Right lobe of liver (tissue), 6 donors: ENCODE data around the gene ZNFX1. TPM values are rescaled to one million over a fixed set of nuclear protein-coding genes. Genes with fewer than 3 reads are reported as not detected.

Experiments
- ATAC-seq, 4 donors: fragments of 200-7000 bp; cut with Tn5 transposase; one replicate each; pipeline ENCODE4 v1.9.1; 2020; ENCODE audit warnings: mild to moderate bottlenecking in 4 of 4, moderate library complexity in 4 of 4
- DNase-seq, 3 donors: peaks; one replicate each; pipeline ENCODE4 v3.0.0-alpha.2; 2020
- H3K27ac ChIP-seq, 3 donors: fragments of 200-600 bp; one replicate each; pipeline ENCODE4 v1.8.0; 2022
- H3K27me3 ChIP-seq, 2 donors: fragments of 200-600 bp; one replicate each; pipeline ENCODE4 v1.8.0; 2022
- H3K36me3 ChIP-seq, 4 donors: fragments of 200-600 bp; sonication (generic) in 1 of 4; one replicate each; pipeline versions ENCODE4 v1.5.1 to v1.8.0; 2017 to 2022; ENCODE audit warnings: control low read depth in 1 of 4
- H3K4me1 ChIP-seq, 4 donors: fragments of 200-600 bp; sonication (generic) in 1 of 4; one replicate each; pipeline versions ENCODE4 v1.5.1 to v1.8.0; 2017 to 2022; ENCODE audit warnings: control low read depth in 1 of 4
- H3K4me3 ChIP-seq, 3 donors: fragments of 200-600 bp; one replicate each; pipeline ENCODE4 v1.8.0; 2022
- H3K9me3 ChIP-seq, 4 donors: fragments of 200-600 bp; sonication (generic) in 1 of 4; one replicate each; pipeline versions ENCODE4 v1.5.1 to v1.8.0; 2017 to 2022; ENCODE audit warnings: control low read depth in 1 of 4
- CTCF ChIP-seq, 4 donors: fragments of 200-600 bp in 3 of 4; fragments of 450-650 bp in 1 of 4; IDR thresholded peaks; one replicate each; pipeline versions ENCODE4 v1.5.1 to v1.8.0; 2016 to 2022; ENCODE audit warnings: antibody characterized with exemption in 4 of 4, mild to moderate bottlenecking in 2 of 4
- POLR2A ChIP-seq: fragments of 450-650 bp; IDR thresholded peaks from one replicate; pipeline ENCODE4 v1.6.1; 2017; ENCODE audit warnings: antibody characterized with exemption, mild to moderate bottlenecking
- WGBS: methylation state at CpG from one replicate; pipeline ENCODE4 v1.1.6; 2018; ENCODE audit warnings: low coverage, low lambda C conversion rate; ENCODE audit not compliant: insufficient coverage; ENCODE audit errors: missing lambda C conversion rate; 5-methylcytosine and 5-hydroxymethylcytosine counted together
- intact Hi-C, 2 donors: fragments of 100-400 bp; cut with DNase I; formaldehyde crosslinking; loops; one replicate each; pipeline versions ENCODE4 v1.11.2 to v1.14.1; 2022
- total RNA-seq, 6 experiments: library from RNA; depleted of rRNA in 2 of 6; stranded (reverse); fragments of >200 nt in 2 of 6; fragmentation: NEBNext Ultra II Directional in 3 of 6; extraction: Animal tissue kit (Norgen Biotek cat#: 25700) in 3 of 6; gene quantifications; one replicate each; pipeline versions ENCODE4 v1.1.0 to v1.2.4, GENCODE V29; 2016 to 2023
- donor health status: DM: no; HTN: yes; CAD: no.
- donor health status: DM: no; HTN: no; CAD: no.
- donor health status: DM: no; HTN: no; CAD: no.
- donor health status: DM: no; HTN: yes; CAD: no.
- donor health status: DM: no; HTN: yes; CAD: no.

ZNFX1 gene
- total RNA-seq, 6 experiments from 2014 or later = 9.3 to 17.5 (median 13.9) TPM

DNA sequence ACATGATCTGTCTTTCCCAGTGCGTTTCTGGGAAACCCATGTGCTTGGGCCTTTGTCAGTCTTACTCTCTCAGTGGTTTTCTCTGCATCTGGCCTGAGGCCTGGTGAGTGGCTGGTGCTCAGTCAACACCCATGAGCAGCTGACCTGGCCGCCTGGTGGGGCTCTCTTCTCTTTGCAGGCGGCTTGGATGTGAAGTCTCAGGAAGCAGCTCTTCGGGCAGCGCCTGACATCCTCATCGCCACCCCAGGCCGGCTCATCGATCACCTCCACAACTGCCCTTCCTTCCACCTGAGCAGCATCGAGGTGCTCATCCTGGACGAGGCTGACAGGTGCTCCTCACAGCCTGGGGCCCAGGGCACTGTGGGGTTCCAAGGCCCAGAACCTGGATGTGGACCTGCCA, 47.8 kb downstream of the ZNFX1 start:
- ATAC-seq = no peak
- WGBS = 71% methylated on average over 1 of the region's 10 CpGs

GRCh38 chr20:49229381-49229780, 48.5 kb downstream of the ZNFX1 start:
- Histone ChIP-seq H3K36me3 (peaks cover 0 to 83% (median 39%) of the 10 kb centered on the region in 4 donors), H3K4me3 (no peak overlapping the region), H3K27me3 (no peaks in the 10 kb centered on the region), H3K4me1 (no peaks in the 10 kb centered on the region), H3K9me3 (no peaks in the 10 kb centered on the region), H3K27ac (no peak overlapping the region)
- WGBS = 91% methylated on average over 2 of the region's 2 CpGs
- intact Hi-C loops = no loop called here
- no peak for DNase-seq
- no peak for TF ChIP-seq POLR2A
- no peak for TF ChIP-seq CTCF (IDR thresholded peaks at IDR 0.05)
- ATAC-seq = no peak

More for the DNA sequence above, 47.8 kb downstream of the ZNFX1 start:
- TF ChIP-seq CTCF (IDR thresholded peaks at IDR 0.05) (no peak), POLR2A (no peak)
- intact Hi-C loops = no loop called here
- DNase-seq = no peak
- peaks cover 0 to 83% (median 39%) of the 10 kb centered on the region in 4 donors for H3K36me3 ChIP-seq
- no peaks in the 10 kb centered on the region for H3K9me3 ChIP-seq
- no peaks in the 10 kb centered on the region for H3K4me1 ChIP-seq
- no peaks in the 10 kb centered on the region for H3K27me3 ChIP-seq
- no peak overlapping the region for H3K27ac ChIP-seq
- H3K4me3 ChIP-seq = no peak overlapping the region

GRCh38 chr20:49228676-49229075, 49.2 kb downstream of the ZNFX1 start:
- H3K27ac ChIP-seq = no peak overlapping the region
- H3K9me3 ChIP-seq = no peaks in the 10 kb centered on the region
- WGBS = 97% methylated on average over 5 of the region's 9 CpGs

DNA sequence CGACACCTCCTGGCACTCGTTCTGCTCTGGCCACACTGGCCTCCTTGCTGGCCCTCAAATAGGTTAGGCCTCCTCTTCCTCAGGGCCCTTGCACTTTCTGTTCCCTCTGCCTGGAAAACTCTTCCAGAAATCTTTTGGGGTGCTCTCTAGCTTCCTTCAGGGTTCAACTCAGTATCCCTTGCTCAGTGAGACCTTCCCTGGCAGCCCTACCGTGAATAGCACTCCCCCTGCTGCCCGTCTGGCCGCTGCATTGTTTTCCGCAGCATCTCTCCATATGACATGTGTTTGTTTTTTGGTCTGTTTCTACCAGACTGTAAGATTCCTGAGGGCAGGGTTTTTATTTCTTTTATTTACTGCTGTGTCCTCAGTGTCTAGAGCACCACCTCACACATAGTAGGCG, 52.0 kb downstream of the ZNFX1 start:
- DNase-seq (no peak), ATAC-seq (no peak)
- no peak overlapping the region for H3K27ac ChIP-seq
- intact Hi-C loops = no loop called here
- H3K9me3 ChIP-seq = no peaks in the 10 kb centered on the region
- 88% methylated on average over 5 of the region's 7 CpGs for WGBS
- peaks cover 0 to 83% (median 37%) of the 10 kb centered on the region in 4 donors for H3K36me3 ChIP-seq
- TF ChIP-seq POLR2A (no peak), CTCF (IDR thresholded peaks at IDR 0.05) (no peak)
- H3K27me3 ChIP-seq = no peaks in the 10 kb centered on the region
- H3K4me3 ChIP-seq = no peak overlapping the region
- no peaks in the 10 kb centered on the region for H3K4me1 ChIP-seq

More at GRCh38 chr20:49228676-49229075, 49.2 kb downstream of the ZNFX1 start:
- Histone ChIP-seq H3K36me3 (peaks cover 0 to 82% (median 37%) of the 10 kb centered on the region in 4 donors), H3K4me1 (no peaks in the 10 kb centered on the region), H3K4me3 (no peak overlapping the region), H3K27me3 (no peaks in the 10 kb centered on the region)
- TF ChIP-seq CTCF (IDR thresholded peaks at IDR 0.05) (no peak), POLR2A (no peak)
- no peak for ATAC-seq
- no peak for DNase-seq
- intact Hi-C loops = no loop called here
